Vagina (tissue), 2 donors: ENCODE data around the gene APOBEC3H.
"Not testable (repeated sequence)": the region's sequence is repeated elsewhere in the genome, so short reads cannot be mapped to it uniquely, and the experiment has no call there.

Experiments used
- CTCF ChIP-seq, 3 experiments: fragments of 450-650 bp in 2 of 3; fragments of 200-600 bp in 1 of 3; sonication (generic) in 1 of 3; IDR thresholded peaks; one replicate each; pipeline ENCODE4 v1.5.1; 2017 to 2019; ENCODE audit warnings: antibody characterized with exemption in 3 of 3, mild to moderate bottlenecking in 2 of 3, moderate library complexity in 2 of 3
- POLR2A ChIP-seq, 2 donors: fragments of 450-650 bp; IDR thresholded peaks; one replicate each; pipeline ENCODE4 v1.6.1; 2017; ENCODE audit warnings: antibody characterized with exemption in 2 of 2, mild to moderate bottlenecking in 2 of 2, moderate library complexity in 2 of 2

DNA sequence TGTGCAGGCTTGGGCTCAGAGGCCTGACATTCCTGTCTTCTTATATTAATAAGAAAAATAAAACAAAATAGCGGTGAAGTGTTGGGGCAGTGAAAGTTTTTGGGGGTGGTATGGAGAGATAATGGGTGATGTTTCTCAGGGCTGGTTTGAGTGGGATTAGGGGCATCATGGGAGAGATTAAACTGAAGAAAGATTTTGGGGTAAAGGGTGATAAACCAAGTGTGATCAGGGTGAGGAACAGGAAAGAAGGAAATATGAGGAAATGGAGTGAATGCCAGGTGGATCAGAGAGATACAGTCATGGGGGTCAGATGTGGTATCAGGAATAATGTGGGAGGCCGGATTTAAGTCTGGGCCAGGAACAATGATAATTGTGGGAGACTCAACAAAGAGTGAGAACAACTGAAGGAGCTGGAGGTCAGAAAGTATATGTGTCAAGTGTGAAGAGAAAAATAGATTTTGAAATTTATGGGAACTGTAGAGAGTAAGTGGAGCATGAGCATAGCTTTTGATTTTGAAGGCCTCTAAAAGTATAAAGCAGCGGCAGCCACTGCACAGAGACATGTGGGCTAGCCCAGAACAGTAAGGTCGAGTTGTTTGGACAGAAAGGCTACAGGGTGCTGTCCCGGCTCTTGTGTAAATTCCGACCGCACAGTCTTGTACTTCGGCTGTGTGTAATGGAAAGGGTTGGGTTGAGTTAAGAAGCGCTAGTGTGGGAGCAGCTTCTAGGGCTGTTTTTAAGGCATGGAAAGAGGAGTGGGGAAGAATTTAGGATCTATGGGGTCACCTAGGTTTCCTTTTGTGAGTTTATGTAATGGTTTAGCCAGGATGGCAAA, 30.4 kb upstream of the APOBEC3H start:
- TF ChIP-seq CTCF, POLR2A (IDR thresholded peaks at IDR 0.05): not testable (repeated sequence)
